Endothelial cell of umbilical vein (primary cell): Measurements from ENCODE around the gene TRIM16. TPM values are rescaled to one million over a fixed set of nuclear protein-coding genes. Genes with fewer than 3 reads are reported as not detected.
"Not testable (repeated sequence)": the region's sequence is repeated elsewhere in the genome, so short reads cannot be mapped to it uniquely, and the experiment has no call there.

Experiments used
- BruUV-seq: library from RNA; stranded (reverse); fragments of 400-500 nt; replicated peaks from 2 replicates; lab custom pipeline; 2021; lab: Mats Ljungman, UMichigan
- CTCF ChIA-PET: fragments of 300-600, 350-600 bp; sonication (Branson Sonifier 250); formaldehyde crosslinking; loops from one replicate; lab custom pipeline; 2021; ENCODE audit warnings: antibody characterized with exemption, inconsistent platforms; lab: Charles Lee
- POLR2A ChIA-PET: fragments of 300-600, 350-600 bp; sonication (Branson Sonifier 250); formaldehyde crosslinking; loops from one replicate; lab custom pipeline; 2021; ENCODE audit warnings: antibody characterized with exemption, inconsistent platforms; lab: Charles Lee
- DNase-seq: peaks from one replicate; pipeline ENCODE4 v3.0.0-alpha.2; 2011; ENCODE audit warnings: low read depth, low spot score
- FAIRE-seq: peaks from 2 replicates; lab custom pipeline; 2011; peaks lifted over from hg19 to GRCh38; lab: Jason Lieb, UNC
- H2AFZ ChIP-seq: 2 replicates; pipeline ENCODE4 v1.6.0; 2012; ENCODE audit warnings: low read depth, low read length, control low read depth, inconsistent platforms
- H3K27ac ChIP-seq: 2 replicates; pipeline ENCODE4 v1.5.1; 2011; ENCODE audit warnings: low read depth, mild to moderate bottlenecking, control low read depth, low read length, moderate library complexity; ENCODE audit not compliant: insufficient read depth
- H3K27me3 ChIP-seq, 2 experiments: 2 replicates each; pipeline versions ENCODE4 v1.6.0 to v1.6.1; 2011; ENCODE audit warnings: low read length in 2 of 2, mixed read lengths in 1 of 2; ENCODE audit not compliant: control insufficient read depth in 2 of 2, insufficient read depth in 2 of 2
- H3K36me3 ChIP-seq, 2 experiments: 2 replicates in 1 of 2; 3 replicates in 1 of 2; pipeline ENCODE4 v1.5.1; 2011; ENCODE audit warnings: low read length in 2 of 2, mild to moderate bottlenecking in 1 of 2, moderate library complexity in 1 of 2; ENCODE audit not compliant: control insufficient read depth in 2 of 2, insufficient read depth in 2 of 2; ENCODE audit errors: extremely low read depth in 1 of 2
- H3K4me1 ChIP-seq: 3 replicates; pipeline ENCODE4 v1.5.1; 2011; ENCODE audit warnings: mild to moderate bottlenecking, low read length; ENCODE audit not compliant: control insufficient read depth, insufficient read depth; ENCODE audit errors: extremely low read depth
- H3K4me2 ChIP-seq: 2 replicates; pipeline ENCODE4 v1.6.1; 2011; ENCODE audit warnings: low read length, control low read depth, mixed read lengths; ENCODE audit not compliant: insufficient read depth
- H3K4me3 ChIP-seq, 3 experiments: fragments of 200-600 bp in 1 of 3; sonication (generic), shearing (Covaris generic) in 1 of 3; replicated peaks in 1 of 3; 2 replicates each; pipeline ENCODE4 v1.5.1; 2011 to 2016; ENCODE audit warnings: control low read depth in 3 of 3, low read length in 3 of 3, mild to moderate bottlenecking in 2 of 3, inconsistent platforms in 1 of 3, low read depth in 1 of 3, moderate library complexity in 1 of 3; ENCODE audit not compliant: insufficient read depth in 1 of 3
- H3K79me2 ChIP-seq: 2 replicates; pipeline ENCODE4 v1.6.0; 2012; ENCODE audit warnings: low read length, inconsistent platforms; ENCODE audit not compliant: control insufficient read depth, insufficient read depth
- H3K9ac ChIP-seq: replicated peaks from 2 replicates; pipeline ENCODE3; 2011; ENCODE audit warnings: low read length, control low read depth; ENCODE audit not compliant: insufficient read depth; ENCODE audit errors: extremely low read depth
- H3K9me1 ChIP-seq: replicated peaks from 3 replicates; pipeline ENCODE4 v1.6.0; 2011; ENCODE audit warnings: mild to moderate bottlenecking, low read length; ENCODE audit not compliant: control insufficient read depth, insufficient read depth; ENCODE audit errors: extremely low read depth
- H3K9me3 ChIP-seq: replicated peaks from 2 replicates; pipeline ENCODE4 v1.5.1; 2012; ENCODE audit warnings: low read length, inconsistent platforms; ENCODE audit not compliant: control insufficient read depth, insufficient read depth
- H4K20me1 ChIP-seq: replicated peaks from 2 replicates; pipeline ENCODE3; 2011; ENCODE audit warnings: mild to moderate bottlenecking, low read length; ENCODE audit not compliant: control insufficient read depth, insufficient read depth; ENCODE audit errors: extremely low read depth
- dilution Hi-C: fragments of 300-500 bp; cut with MboI; formaldehyde crosslinking; loops from one replicate; pipeline ENCODE4 v1.15.0; 2019; ENCODE audit warnings: low sequenced_read_pairs; ENCODE audit not compliant: extremely low pct_ligation_motif_present
- intact Hi-C: fragments of 100-400 bp; cut with micrococcal nuclease; formaldehyde crosslinking; loops from one replicate; pipeline ENCODE4 v1.10.0; 2022
- polyA plus RNA-seq, 4 experiments: library from polyadenylated mRNA; depleted of rRNA in 3 of 4; stranded (reverse) in 3 of 4; unstranded in 1 of 4; fragments of >200 nt; gene quantifications; 2 replicates each; pipeline versions ENCODE4 v1.2.1 to v1.2.3, GENCODE V29; 2011 to 2012; ENCODE audit warnings: missing spikeins in 1 of 4
- small RNA-seq: library from RNA; depleted of rRNA; stranded (forward); fragments of <200 nt; gene quantifications from one replicate; pipeline ENCODE3, GENCODE V24; 2012; ENCODE audit warnings: low replicate concordance, low read depth; ENCODE audit not compliant: insufficient read depth, insufficient read length
- total RNA-seq: library from RNA; stranded (reverse); gene quantifications from 2 replicates; pipeline ENCODE4 v1.2.3, GENCODE V29; 2021

The TRIM16 gene
- total and polyA plus RNA-seq, 2 donors (not counting 3 experiments of a cell fraction or from before 2014, with no cell fraction given) = 41.7 to 50.3 TPM

DNA sequence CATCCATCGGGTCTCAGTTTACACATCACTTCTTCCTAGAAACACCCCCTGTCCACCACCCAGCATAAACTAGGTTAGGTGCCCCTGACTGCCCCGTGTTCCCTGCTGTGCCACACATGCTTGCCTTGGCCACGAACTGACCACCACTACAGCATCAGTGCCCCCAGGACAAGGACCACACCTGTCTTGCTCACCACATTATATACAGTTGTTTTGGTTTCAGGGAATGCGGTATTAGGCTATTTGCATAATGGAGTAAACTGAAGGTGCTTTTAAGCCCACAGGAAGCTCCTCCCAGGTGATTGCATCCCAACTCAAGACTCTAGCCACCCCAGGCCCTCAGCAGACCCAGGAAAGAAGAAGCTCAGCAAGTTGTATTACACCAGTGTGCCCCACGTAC lies 100.8 kb downstream of the TRIM16 start:
- H3K27ac ChIP-seq, H3K4me2 ChIP-seq, H3K27me3 ChIP-seq, H3K36me3 ChIP-seq, POLR2A ChIA-PET, H3K4me3 ChIP-seq, H3K79me2 ChIP-seq, H3K9me3 ChIP-seq, H3K9me1 ChIP-seq, CTCF ChIA-PET, H4K20me1 ChIP-seq, BruUV-seq, dilution Hi-C loops, H3K9ac ChIP-seq, FAIRE-seq, H3K4me1 ChIP-seq, intact Hi-C loops, H2AFZ ChIP-seq, DNase-seq: not testable (repeated sequence)

DNA sequence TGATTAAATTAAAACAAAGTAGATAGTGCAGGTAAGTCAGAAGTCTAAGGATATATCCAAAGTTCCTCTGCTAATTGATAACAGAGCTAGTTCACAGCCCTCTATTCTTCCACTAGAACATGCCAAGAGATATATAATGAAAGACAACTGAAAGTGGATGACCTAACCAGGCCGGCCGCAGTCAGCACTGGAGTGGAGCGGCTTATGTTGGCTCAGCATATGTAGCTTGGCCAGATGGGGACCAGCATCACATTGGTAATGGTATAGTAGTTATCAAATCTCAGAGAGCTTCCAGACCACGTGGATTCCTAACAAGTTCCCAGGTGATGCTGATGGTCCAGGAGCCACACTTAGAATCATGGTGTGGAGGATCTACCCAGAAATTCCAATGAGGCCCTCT lies 102.6 kb downstream of the TRIM16 start:
- H3K4me2 ChIP-seq, dilution Hi-C loops, BruUV-seq, H3K27me3 ChIP-seq, H3K79me2 ChIP-seq, H3K9me3 ChIP-seq, H3K36me3 ChIP-seq, H3K9ac ChIP-seq, FAIRE-seq, H3K4me1 ChIP-seq, H2AFZ ChIP-seq, H3K27ac ChIP-seq, DNase-seq, H3K4me3 ChIP-seq, CTCF ChIA-PET, intact Hi-C loops, H3K9me1 ChIP-seq, POLR2A ChIA-PET, H4K20me1 ChIP-seq: not testable (repeated sequence)

Small RNAs within 50 kb of the gene (small RNA-seq; reads per million reads assigned to genes)
- gene AC005838.1 = not detected
- not detected for gene ZNF29P

Other genes with a start within 250 kb of the TRIM16 start
- gene CDRT4, start 216.7 kb downstream of the TRIM16 start, total RNA-seq = 11.6 and 13.6 TPM in 2 replicates
- 11.5 and 14.3 TPM in 2 replicates for gene CDRT4, start 216.7 kb downstream of the TRIM16 start, polyA plus RNA-seq
- gene TVP23C, start 120.8 kb downstream of the TRIM16 start, total RNA-seq = 28.7 and 36.3 TPM in 2 replicates
- 5.2 and 6.4 TPM in 2 replicates for gene TVP23C, start 120.8 kb downstream of the TRIM16 start, polyA plus RNA-seq
- 0.90 and 2.5 TPM in 2 replicates for gene FBXW10B, start 64.6 kb downstream of the TRIM16 start, total RNA-seq
- 0.80 and 1.3 TPM in 2 replicates for gene FBXW10B, start 64.6 kb downstream of the TRIM16 start, polyA plus RNA-seq
- 37.4 and 46.5 TPM in 2 replicates for gene ZNF286A, start 15.4 kb upstream of the TRIM16 start, total RNA-seq
- 8.6 and 11.7 TPM in 2 replicates for gene ZNF286A, start 15.4 kb upstream of the TRIM16 start, polyA plus RNA-seq
- gene TBC1D26, start 48.0 kb upstream of the TRIM16 start, total RNA-seq = not detected in 2 replicates
- gene TBC1D26, start 48.0 kb upstream of the TRIM16 start, polyA plus RNA-seq = 0.11 TPM in 1 of 2 replicates, not detected in the other